HCT116 (cell line): ENCODE measurements around the gene GAS2. TPM values are rescaled to one million over a fixed set of nuclear protein-coding genes. Genes with fewer than 3 reads are reported as not detected.

Experiments
- ATAC-seq: fragments of 200-7000 bp; cut with Tn5 transposase; 2 replicates; pipeline ENCODE4 v1.9.1; 2020; ENCODE audit warnings: mild to moderate bottlenecking, moderate library complexity
- BruUV-seq: library from RNA; stranded (reverse); fragments of 400-500 nt; replicated peaks from 2 replicates; lab custom pipeline; 2021; lab: Mats Ljungman, UMichigan
- CTCF ChIA-PET: fragments of 300-600 bp; sonication (Branson Sonifier 250); formaldehyde crosslinking; loops from one replicate; lab custom pipeline; 2021; ENCODE audit warnings: antibody characterized with exemption; lab: Charles Lee
- POLR2A ChIA-PET: fragments of 300-600, 350-600 bp; sonication (Branson Sonifier 250); formaldehyde crosslinking; loops from one replicate; lab custom pipeline; 2021; ENCODE audit warnings: antibody characterized with exemption; lab: Charles Lee
- RAD21 ChIA-PET, 2 experiments: fragments of 300-600 bp; sonication (Branson Sonifier 250); formaldehyde crosslinking; loops; one replicate each; lab custom pipeline; 2023; ENCODE audit warnings: low total read pairs in 2 of 2; ENCODE audit not compliant: uncharacterized antibody in 2 of 2, unreplicated experiment in 2 of 2, low non-redundant PET in 1 of 2; lab: Charles Lee
- DNase-seq: peaks from one replicate; pipeline ENCODE4 v3.0.0-alpha.2; 2010; ENCODE audit warnings: low read depth, low spot score
- H2AFZ ChIP-seq: fragments of 200-600 bp; shearing (Covaris generic), sonication (generic); 2 replicates; pipeline ENCODE4 v1.6.1; 2017; ENCODE audit warnings: low read depth, mixed run types, mixed read lengths, antibody characterized with exemption, low read length; ENCODE audit not compliant: poor library complexity, severe bottlenecking
- H3K27ac ChIP-seq: 2 replicates; pipeline ENCODE4 v1.5.1; 2012; ENCODE audit warnings: low read depth, low read length
- H3K27me3 ChIP-seq: fragments of 200-600 bp; sonication (generic); 2 replicates; pipeline ENCODE4 v1.6.1; 2016; ENCODE audit warnings: mixed run types, low read length, mixed read lengths; ENCODE audit not compliant: insufficient read depth
- H3K36me3 ChIP-seq, 2 experiments: fragments of 200-500 bp in 1 of 2; fragments of 200-600 bp in 1 of 2; sonication (Bioruptor generic) in 1 of 2; sonication (generic) in 1 of 2; 2 replicates each; pipeline versions ENCODE4 v1.5.1 to v1.6.1; 2014 to 2016; ENCODE audit warnings: low read length in 2 of 2, inconsistent platforms in 1 of 2, mixed read lengths in 1 of 2, mixed run types in 1 of 2; ENCODE audit not compliant: insufficient read depth in 2 of 2, control insufficient read depth in 1 of 2
- H3K4me1 ChIP-seq, 2 experiments: fragments of 200-600 bp in 1 of 2; sonication (generic) in 1 of 2; 2 replicates each; pipeline versions ENCODE4 v1.5.1 to v1.6.1; 2012 to 2017; ENCODE audit warnings: low read length in 2 of 2, inconsistent platforms in 1 of 2, mild to moderate bottlenecking in 1 of 2, mixed read lengths in 1 of 2, mixed run types in 1 of 2, moderate library complexity in 1 of 2; ENCODE audit not compliant: insufficient read depth in 2 of 2, control insufficient read depth in 1 of 2
- H3K4me2 ChIP-seq: fragments of 200-600 bp; sonication (generic); 2 replicates; pipeline ENCODE4 v1.6.1; 2017; ENCODE audit warnings: mixed run types, low read length, mixed read lengths
- H3K4me3 ChIP-seq, 2 experiments: fragments of 200-600 bp in 1 of 2; sonication (generic) in 1 of 2; replicated peaks in 1 of 2; 2 replicates each; pipeline ENCODE4 v1.5.1; 2011 to 2016; ENCODE audit warnings: low read length in 2 of 2, control low read depth in 1 of 2, low read depth in 1 of 2, mild to moderate bottlenecking in 1 of 2, mixed read lengths in 1 of 2, mixed run types in 1 of 2
- H3K79me2 ChIP-seq: fragments of 200-600 bp; sonication (generic); 2 replicates; pipeline ENCODE4 v1.6.1; 2017; ENCODE audit warnings: mild to moderate bottlenecking, mixed run types, low read length, moderate library complexity, mixed read lengths; ENCODE audit not compliant: insufficient read depth
- H3K9ac ChIP-seq: fragments of 200-600 bp; sonication (generic); 2 replicates; pipeline ENCODE4 v1.6.1; 2016; ENCODE audit warnings: low read length, mixed read lengths
- H3K9me2 ChIP-seq: fragments of 200-600 bp; sonication (generic), shearing (Covaris generic); 2 replicates; pipeline ENCODE4 v1.6.1; 2017; ENCODE audit warnings: mixed run types, mild to moderate bottlenecking, moderate library complexity; ENCODE audit not compliant: insufficient read depth
- H3K9me3 ChIP-seq, 2 experiments: fragments of 200-500 bp in 1 of 2; fragments of 200-600 bp in 1 of 2; sonication (Bioruptor generic) in 1 of 2; sonication (generic) in 1 of 2; 2 replicates each; pipeline ENCODE4 v1.6.1; 2014 to 2017; ENCODE audit warnings: low read length in 2 of 2, mixed read lengths in 2 of 2, inconsistent platforms in 1 of 2, low read depth in 1 of 2, mild to moderate bottlenecking in 1 of 2, mixed run types in 1 of 2, moderate library complexity in 1 of 2; ENCODE audit not compliant: control insufficient read depth in 1 of 2, insufficient read depth in 1 of 2
- H4K20me1 ChIP-seq: fragments of 200-600 bp; sonication (generic), shearing (Covaris generic); 2 replicates; pipeline ENCODE4 v1.6.1; 2017; ENCODE audit warnings: mixed run types, mild to moderate bottlenecking, moderate library complexity; ENCODE audit not compliant: insufficient read depth
- CBX3 ChIP-seq: IDR thresholded peaks from 2 replicates; pipeline ENCODE4 v1.6.1; 2012; ENCODE audit warnings: low read depth
- CEBPB ChIP-seq: IDR thresholded peaks from 2 replicates; pipeline ENCODE4 v1.6.1; 2012; ENCODE audit warnings: low read depth
- CTCF ChIP-seq, 3 experiments: fragments of 200-600 bp in 1 of 3; sonication (generic) in 1 of 3; IDR thresholded peaks in 2 of 3; conservative IDR thresholded peaks in 1 of 3; 2 replicates each; pipeline ENCODE4 v1.5.1; 2012 to 2017; ENCODE audit warnings: low read depth in 2 of 3, low read length in 2 of 3, antibody characterized with exemption in 1 of 3, borderline replicate concordance in 1 of 3, control low read depth in 1 of 3, mild to moderate bottlenecking in 1 of 3, mixed read lengths in 1 of 3, mixed run types in 1 of 3, moderate library complexity in 1 of 3; ENCODE audit not compliant: insufficient read depth in 1 of 3
- POLR2AphosphoS5 ChIP-seq: IDR thresholded peaks from 2 replicates; pipeline ENCODE4 v1.6.1; 2011; ENCODE audit warnings: mild to moderate bottlenecking, low read depth, low read length, moderate library complexity
- RAD21 ChIP-seq: IDR thresholded peaks from 2 replicates; pipeline ENCODE4 v1.6.1; 2012; ENCODE audit warnings: low read depth, mild to moderate bottlenecking
- SRF ChIP-seq: IDR thresholded peaks from 2 replicates; pipeline ENCODE4 v1.6.1; 2012; ENCODE audit warnings: low read depth
- ZNF274 ChIP-seq: fragments of 200-500 bp; sonication (Bioruptor generic); IDR thresholded peaks from 2 replicates; pipeline ENCODE4 v1.6.1; 2014; ENCODE audit warnings: mild to moderate bottlenecking, low read depth, low read length, inconsistent platforms
- intact Hi-C: fragments of 100-400 bp; cut with micrococcal nuclease; formaldehyde crosslinking; loops from 2 replicates; pipeline ENCODE4 v1.10.0; 2022
- total RNA-seq: library from RNA; stranded (reverse); gene quantifications from one replicate; pipeline ENCODE4 v1.2.1, GENCODE V29; 2021; ENCODE audit not compliant: unreplicated experiment

The GAS2 gene
- total RNA-seq, 1 experiment from 2014 or later, result not detected

GRCh38 chr11:22728600-22729389, 62.4 kb downstream of the GAS2 start (continued):
- TF ChIP-seq ZNF274 (no peak), CEBPB (no peak), CBX3 (no peak), SRF (no peak)

- Histone ChIP-seq H3K4me1 (no peaks in the 10 kb centered on the region), H3K9me3 (no peaks in the 10 kb centered on the region), H3K4me2 (no peak overlapping the region), H3K36me3 (no peaks in the 10 kb centered on the region), H3K27me3 (peaks cover 32% of the 10 kb centered on the region), H3K27ac (no peak overlapping the region), H3K9ac (no peak overlapping the region), H3K4me3 (no peak overlapping the region), H4K20me1 (no peaks in the 10 kb centered on the region), H3K9me2 (no peaks in the 10 kb centered on the region), H3K79me2 (no peaks in the 10 kb centered on the region), H2AFZ (no peak overlapping the region)
- intact Hi-C loops, result no loop called here
- ChIA-PET POLR2A (no interaction called here), CTCF (interaction anchor here (1.0 kb wide), 1 partner anchor 57 kb away, joined by 3 read pairs; no protein-coding TSS in a partner anchor), RAD21 (no interaction called here)
- DNase-seq (no peak), ATAC-seq (no peak)
- no TSS peak for BruUV-seq
- TF ChIP-seq POLR2AphosphoS5, result no peak
- 0 out of 2 replicates have a peak, but pooled peaks have one; percentile 6 for TF ChIP-seq RAD21
- TF ChIP-seq CTCF (IDR thresholded peaks at IDR 0.05 in 2 of 3, conservative IDR thresholded peaks at IDR 0.05 in 1 of 3; ENCODE audit: borderline replicate concordance in 1 of 3, insufficient read depth in 1 of 3, low read depth in 2 of 3, low read length in 2 of 3), result peak in 1 of 3 experiments; percentile 33; a peak in 1 of 6 replicates
Measured at GRCh38 chr11:22730319-22730718, 63.9 kb downstream of the GAS2 start.
